ENCODE measurements around the gene DLD. TPM values are rescaled to one million over a fixed set of nuclear protein-coding genes. Genes with fewer than 3 reads are reported as not detected.

The DLD gene
- polyA plus RNA-seq, 1 donor (not counting 4 experiments of a cell fraction or from before 2014, with no cell fraction given), result 153 TPM

DNA sequence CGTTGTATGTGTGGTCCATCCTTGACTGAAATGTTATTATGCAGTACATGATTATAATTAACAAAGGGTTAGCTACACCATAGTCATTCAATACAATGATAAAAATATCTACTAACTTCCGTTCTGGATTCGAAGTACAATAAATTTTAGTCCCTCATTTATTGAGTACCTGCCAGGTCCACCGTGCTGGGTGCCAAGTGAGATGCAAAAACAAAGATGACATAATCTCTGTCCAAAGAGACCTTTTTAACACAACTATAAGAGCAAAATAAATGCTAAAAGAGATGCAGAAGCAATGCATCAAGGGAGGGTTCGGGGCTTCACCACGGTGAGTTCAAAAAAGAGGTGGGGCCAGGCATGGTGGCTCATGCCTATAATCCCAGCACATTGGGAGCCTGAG, 78.9 kb downstream of the DLD start:
- Histone ChIP-seq H3K4me1 (ENCODE audit: control insufficient read depth, extremely low read depth, insufficient read depth, low read length) (peaks cover 35% of the 10 kb centered on the region), H3K27me3 (ENCODE audit: control insufficient read depth, extremely low read depth, insufficient read depth, low read length) (no peaks in the 10 kb centered on the region), H3K4me2 (ENCODE audit: control insufficient read depth, extremely low read depth, insufficient read depth, low read depth, low read length) (no peak overlapping the region), H3K9me3 (ENCODE audit: control insufficient read depth, low read depth, low read length) (no peaks in the 10 kb centered on the region), H3K27ac (ENCODE audit: control insufficient read depth, insufficient read depth, low read length) (no peak overlapping the region), H3K9me1 (ENCODE audit: control insufficient read depth, extremely low read depth, insufficient read depth, low read length) (no peaks in the 10 kb centered on the region), H3K9ac (ENCODE audit: control insufficient read depth, extremely low read depth, insufficient read depth, low read length) (no peak overlapping the region), H3K36me3 (ENCODE audit: control insufficient read depth in 2 of 2, extremely low read depth in 1 of 2, insufficient read depth in 2 of 2, low read length in 2 of 2) (peaks cover 8 to 21% of the 10 kb centered on the region in 2 experiments), H3K79me2 (ENCODE audit: control insufficient read depth, insufficient read depth, low read length) (peaks cover 7% of the 10 kb centered on the region), H2AFZ (ENCODE audit: control insufficient read depth, low read length) (no peak overlapping the region), H3K4me3 (ENCODE audit: control insufficient read depth in 2 of 3, extremely low read depth in 1 of 3, insufficient read depth in 2 of 3, low read depth in 1 of 3, low read length in 3 of 3) (no peak overlapping the region), H4K20me1 (ENCODE audit: control insufficient read depth, extremely low read depth, insufficient read depth, low read length) (no peaks in the 10 kb centered on the region)
- dilution Hi-C loops (cut with MboI; ENCODE audit: extremely low pct_ligation_motif_present, low sequenced_read_pairs), result no loop called here
- no peak for DNase-seq (ENCODE audit: low read depth, low spot score)
- TF ChIP-seq, protein P1, sequence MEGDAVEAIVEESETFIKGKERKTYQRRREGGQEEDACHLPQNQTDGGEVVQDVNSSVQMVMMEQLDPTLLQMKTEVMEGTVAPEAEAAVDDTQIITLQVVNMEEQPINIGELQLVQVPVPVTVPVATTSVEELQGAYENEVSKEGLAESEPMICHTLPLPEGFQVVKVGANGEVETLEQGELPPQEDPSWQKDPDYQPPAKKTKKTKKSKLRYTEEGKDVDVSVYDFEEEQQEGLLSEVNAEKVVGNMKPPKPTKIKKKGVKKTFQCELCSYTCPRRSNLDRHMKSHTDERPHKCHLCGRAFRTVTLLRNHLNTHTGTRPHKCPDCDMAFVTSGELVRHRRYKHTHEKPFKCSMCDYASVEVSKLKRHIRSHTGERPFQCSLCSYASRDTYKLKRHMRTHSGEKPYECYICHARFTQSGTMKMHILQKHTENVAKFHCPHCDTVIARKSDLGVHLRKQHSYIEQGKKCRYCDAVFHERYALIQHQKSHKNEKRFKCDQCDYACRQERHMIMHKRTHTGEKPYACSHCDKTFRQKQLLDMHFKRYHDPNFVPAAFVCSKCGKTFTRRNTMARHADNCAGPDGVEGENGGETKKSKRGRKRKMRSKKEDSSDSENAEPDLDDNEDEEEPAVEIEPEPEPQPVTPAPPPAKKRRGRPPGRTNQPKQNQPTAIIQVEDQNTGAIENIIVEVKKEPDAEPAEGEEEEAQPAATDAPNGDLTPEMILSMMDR (optimal IDR thresholded peaks at IDR 0.05 in 1 of 3, IDR thresholded peaks at IDR 0.05 in 1 of 3, conservative IDR thresholded peaks at IDR 0.05 in 1 of 3; ENCODE audit: extremely low read depth in 1 of 3, insufficient read depth in 2 of 3, low read length in 3 of 3), result no peak
- no peak for TF ChIP-seq EZH2 (IDR thresholded peaks at IDR 0.05; ENCODE audit: low read length)
- no peak for FAIRE-seq

Other genes starting within 250 kb of the DLD start
- 0.14 to 0.26 TPM (median 0.15 TPM) in 3 replicates for gene SLC26A4, start 230.4 kb upstream of the DLD start, polyA plus RNA-seq
- gene CBLL1, start 147.0 kb upstream of the DLD start, polyA plus RNA-seq, result 9.1 to 27.8 TPM (median 15.3 TPM) in 3 replicates
- not detected in 3 replicates for gene SLC26A3, start 88.0 kb upstream of the DLD start, polyA plus RNA-seq
- gene LAMB1, start 112.0 kb downstream of the DLD start, polyA plus RNA-seq, result 74.1 to 97.9 TPM (median 79.8 TPM) in 3 replicates
- 1.6 to 10.3 TPM (median 3.7 TPM) in 3 replicates for gene LAMB4, start 239.2 kb downstream of the DLD start, polyA plus RNA-seq